ENCODE measurements around the gene BCR. TPM values are rescaled to one million over a fixed set of nuclear protein-coding genes. Genes with fewer than 3 reads are reported as not detected.

The BCR gene
- total RNA-seq, 2 donors from 2014 or later = 27.0 to 41.3 TPM

GRCh38 chr22:23214398-23214797 is 34.1 kb downstream of the BCR start:
- Histone ChIP-seq H3K4me1 (peaks cover 0 to 72% of the 10 kb centered on the region in 2 donors), H3K27me3 (no peaks in the 10 kb centered on the region), H3K4me3 (no peak overlapping the region), H3K9me3 (no peaks in the 10 kb centered on the region), H3K27ac (peak overlapping the region in 1 of 2 donors; percentile 17), H3K36me3 (no peaks in the 10 kb centered on the region)
- DNase-seq (ENCODE audit: low spot score) = no peak
- TF ChIP-seq, protein P1, sequence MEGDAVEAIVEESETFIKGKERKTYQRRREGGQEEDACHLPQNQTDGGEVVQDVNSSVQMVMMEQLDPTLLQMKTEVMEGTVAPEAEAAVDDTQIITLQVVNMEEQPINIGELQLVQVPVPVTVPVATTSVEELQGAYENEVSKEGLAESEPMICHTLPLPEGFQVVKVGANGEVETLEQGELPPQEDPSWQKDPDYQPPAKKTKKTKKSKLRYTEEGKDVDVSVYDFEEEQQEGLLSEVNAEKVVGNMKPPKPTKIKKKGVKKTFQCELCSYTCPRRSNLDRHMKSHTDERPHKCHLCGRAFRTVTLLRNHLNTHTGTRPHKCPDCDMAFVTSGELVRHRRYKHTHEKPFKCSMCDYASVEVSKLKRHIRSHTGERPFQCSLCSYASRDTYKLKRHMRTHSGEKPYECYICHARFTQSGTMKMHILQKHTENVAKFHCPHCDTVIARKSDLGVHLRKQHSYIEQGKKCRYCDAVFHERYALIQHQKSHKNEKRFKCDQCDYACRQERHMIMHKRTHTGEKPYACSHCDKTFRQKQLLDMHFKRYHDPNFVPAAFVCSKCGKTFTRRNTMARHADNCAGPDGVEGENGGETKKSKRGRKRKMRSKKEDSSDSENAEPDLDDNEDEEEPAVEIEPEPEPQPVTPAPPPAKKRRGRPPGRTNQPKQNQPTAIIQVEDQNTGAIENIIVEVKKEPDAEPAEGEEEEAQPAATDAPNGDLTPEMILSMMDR (IDR thresholded peaks at IDR 0.05) = no peak

GRCh38 chr22:23215294-23216241 is 35.3 kb downstream of the BCR start:
- Histone ChIP-seq H3K4me3 (no peak overlapping the region), H3K27ac (peak overlapping the region in 1 of 2 donors; percentile 37), H3K36me3 (no peaks in the 10 kb centered on the region), H3K4me1 (peaks cover 0 to 84% of the 10 kb centered on the region in 2 donors), H3K9me3 (no peaks in the 10 kb centered on the region), H3K27me3 (no peaks in the 10 kb centered on the region)
- DNase-seq (ENCODE audit: low spot score) = no peak
- TF ChIP-seq, protein P1 (IDR thresholded peaks at IDR 0.05) = no peak

DNA sequence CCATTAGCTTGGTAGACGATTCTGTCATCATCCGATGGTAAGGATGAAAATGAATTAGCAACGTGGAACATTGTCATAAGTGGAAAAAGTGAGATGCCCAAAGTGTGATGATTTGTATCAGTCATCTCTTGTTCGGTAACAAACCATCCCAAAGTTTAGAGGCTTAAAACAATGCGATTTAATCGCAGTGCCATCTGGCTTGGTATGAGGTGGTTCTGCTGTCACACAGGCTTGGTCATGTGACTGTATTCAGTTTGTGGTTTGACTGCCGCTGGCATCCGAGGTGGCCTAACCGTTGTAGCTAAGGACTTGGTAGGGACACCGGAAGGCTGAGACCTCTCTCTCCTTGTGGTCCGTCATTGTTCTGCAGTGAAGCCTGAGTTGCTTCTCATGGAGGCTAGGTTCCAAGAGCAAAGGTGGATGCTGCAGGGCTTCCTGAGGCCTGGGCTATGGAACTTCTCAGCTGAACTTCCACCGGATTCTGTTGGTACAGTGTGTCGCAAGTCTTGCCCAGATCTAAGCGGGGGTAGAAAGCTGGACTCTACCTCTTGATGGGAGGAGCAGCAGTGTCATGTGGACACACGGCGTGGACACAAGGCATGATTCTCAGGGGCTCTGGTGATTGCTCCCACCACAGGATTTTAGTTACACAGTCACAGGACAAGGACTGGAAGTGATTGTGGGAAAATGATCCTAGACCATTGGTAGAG is 36.3 kb downstream of the BCR start:
- Histone ChIP-seq H3K27ac (peak overlapping the region in 1 of 2 donors; percentile 32), H3K27me3 (no peaks in the 10 kb centered on the region), H3K9me3 (no peaks in the 10 kb centered on the region), H3K4me1 (peaks cover 0 to 94% of the 10 kb centered on the region in 2 donors), H3K4me3 (no peak overlapping the region), H3K36me3 (no peaks in the 10 kb centered on the region)
- no peak for DNase-seq (ENCODE audit: low spot score)
- TF ChIP-seq, protein P1 (IDR thresholded peaks at IDR 0.05) = no peak

GRCh38 chr22:23217171-23218052 is 37.1 kb downstream of the BCR start:
- no peaks in the 10 kb centered on the region for H3K9me3 ChIP-seq
- H3K27ac ChIP-seq = peak overlapping the region; percentile 3 to 28
- DNase-seq (ENCODE audit: low spot score) = no peak

More at GRCh38 chr22:23217171-23218052, 37.1 kb downstream of the BCR start:
- TF ChIP-seq, protein P1 (IDR thresholded peaks at IDR 0.05) = no peak
- no peaks in the 10 kb centered on the region for H3K27me3 ChIP-seq
- no peak overlapping the region for H3K4me3 ChIP-seq
- peaks cover 0 to 99% of the 10 kb centered on the region in 2 donors for H3K4me1 ChIP-seq
- no peaks in the 10 kb centered on the region for H3K36me3 ChIP-seq

Measured in right atrium auricular region (tissue), 2 donors.